ENCODE data around the gene KIFAP3.
"Not testable (repeated sequence)": the region's sequence is repeated elsewhere in the genome, so short reads cannot be mapped to it uniquely, and the experiment has no call there.

GRCh38 chr1:170061676-170062075, 12.8 kb downstream of the KIFAP3 start:
- TF ChIP-seq POLR2A, CTCF (IDR thresholded peaks at IDR 0.05): not testable (repeated sequence)

All from adrenal gland (tissue), 5 donors.